Measurements from ENCODE around the gene SPC24.

SPC24 gene

GRCh38 chr19:11175920-11176319 lies 20.3 kb upstream of the SPC24 start:
- H3K27ac ChIP-seq (ENCODE audit: low read depth, low read length): no peak overlapping the region
- 90% methylated on average over 7 of the region's 7 CpGs for WGBS
- H3K4me3 ChIP-seq (ENCODE audit: low read length): no peak overlapping the region
- no peaks in the 10 kb centered on the region for H3K9me3 ChIP-seq (ENCODE audit: insufficient read depth, low read depth, low read length)
- no peaks in the 10 kb centered on the region for H3K4me1 ChIP-seq (ENCODE audit: insufficient read depth, low read length)
- peaks cover 53% of the 10 kb centered on the region for H3K36me3 ChIP-seq (ENCODE audit: insufficient read depth, low read length)
- H3K9ac ChIP-seq (ENCODE audit: low read depth, low read length): no peak overlapping the region
- no peaks in the 10 kb centered on the region for H3K27me3 ChIP-seq (ENCODE audit: insufficient read depth, low read length)

GRCh38 chr19:11174336-11174735 lies 18.8 kb upstream of the SPC24 start:
- H3K4me3 ChIP-seq (ENCODE audit: low read length): no peak overlapping the region
- H3K9ac ChIP-seq (ENCODE audit: low read depth, low read length): no peak overlapping the region
- no peaks in the 10 kb centered on the region for H3K27me3 ChIP-seq (ENCODE audit: insufficient read depth, low read length)
- H3K36me3 ChIP-seq (ENCODE audit: insufficient read depth, low read length): peaks cover 66% of the 10 kb centered on the region
- H3K27ac ChIP-seq (ENCODE audit: low read depth, low read length): no peak overlapping the region
- H3K4me1 ChIP-seq (ENCODE audit: insufficient read depth, low read length): no peaks in the 10 kb centered on the region
- whole genome bisulfite sequencing: 96% methylated on average over 27 of the region's 27 CpGs
- no peaks in the 10 kb centered on the region for H3K9me3 ChIP-seq (ENCODE audit: insufficient read depth, low read depth, low read length)

- 89% methylated on average over 8 of the region's 8 CpGs for WGBS
- Histone ChIP-seq H3K4me3 (ENCODE audit: low read length) (no peak overlapping the region), H3K27ac (ENCODE audit: low read depth, low read length) (no peak overlapping the region), H3K9ac (ENCODE audit: low read depth, low read length) (no peak overlapping the region), H3K9me3 (ENCODE audit: insufficient read depth, low read depth, low read length) (no peaks in the 10 kb centered on the region), H3K4me1 (ENCODE audit: insufficient read depth, low read length) (no peaks in the 10 kb centered on the region), H3K36me3 (ENCODE audit: insufficient read depth, low read length) (peaks cover 69% of the 10 kb centered on the region), H3K27me3 (ENCODE audit: insufficient read depth, low read length) (no peaks in the 10 kb centered on the region)
Measured at GRCh38 chr19:11173516-11174155, 18.1 kb upstream of the SPC24 start.

- Histone ChIP-seq H3K4me3 (ENCODE audit: low read length) (no peak overlapping the region), H3K27ac (ENCODE audit: low read depth, low read length) (no peak overlapping the region), H3K4me1 (ENCODE audit: insufficient read depth, low read length) (no peaks in the 10 kb centered on the region), H3K27me3 (ENCODE audit: insufficient read depth, low read length) (no peaks in the 10 kb centered on the region), H3K9me3 (ENCODE audit: insufficient read depth, low read depth, low read length) (no peaks in the 10 kb centered on the region), H3K9ac (ENCODE audit: low read depth, low read length) (no peak overlapping the region), H3K36me3 (ENCODE audit: insufficient read depth, low read length) (peaks cover 74% of the 10 kb centered on the region)
- WGBS: 92% methylated on average over 6 of the region's 6 CpGs
Measured at GRCh38 chr19:11172576-11172975, 17.0 kb upstream of the SPC24 start.

- Histone ChIP-seq H3K36me3 (ENCODE audit: insufficient read depth, low read length) (peaks cover 74% of the 10 kb centered on the region), H3K9me3 (ENCODE audit: insufficient read depth, low read depth, low read length) (no peaks in the 10 kb centered on the region), H3K9ac (ENCODE audit: low read depth, low read length) (no peak overlapping the region), H3K4me3 (ENCODE audit: low read length) (no peak overlapping the region), H3K4me1 (ENCODE audit: insufficient read depth, low read length) (no peaks in the 10 kb centered on the region), H3K27ac (ENCODE audit: low read depth, low read length) (no peak overlapping the region), H3K27me3 (ENCODE audit: insufficient read depth, low read length) (no peaks in the 10 kb centered on the region)
- WGBS: 94% methylated on average over 5 of the region's 5 CpGs
Measured at GRCh38 chr19:11171144-11171543, 15.6 kb upstream of the SPC24 start.

- WGBS: 96% methylated on average over 31 of the region's 31 CpGs
- H3K9me3 ChIP-seq (ENCODE audit: insufficient read depth, low read depth, low read length): no peaks in the 10 kb centered on the region
- H3K27me3 ChIP-seq (ENCODE audit: insufficient read depth, low read length): no peaks in the 10 kb centered on the region
- no peak overlapping the region for H3K4me3 ChIP-seq (ENCODE audit: low read length)
- H3K36me3 ChIP-seq (ENCODE audit: insufficient read depth, low read length): peaks cover 74% of the 10 kb centered on the region
- H3K27ac ChIP-seq (ENCODE audit: low read depth, low read length): no peak overlapping the region
- no peaks in the 10 kb centered on the region for H3K4me1 ChIP-seq (ENCODE audit: insufficient read depth, low read length)
- H3K9ac ChIP-seq (ENCODE audit: low read depth, low read length): no peak overlapping the region
Measured at GRCh38 chr19:11169896-11170678, 14.5 kb upstream of the SPC24 start.

GRCh38 chr19:11168568-11168967 lies 13.0 kb upstream of the SPC24 start:
- Histone ChIP-seq H3K36me3 (ENCODE audit: insufficient read depth, low read length) (peaks cover 60% of the 10 kb centered on the region), H3K4me1 (ENCODE audit: insufficient read depth, low read length) (no peaks in the 10 kb centered on the region), H3K27me3 (ENCODE audit: insufficient read depth, low read length) (no peaks in the 10 kb centered on the region), H3K9ac (ENCODE audit: low read depth, low read length) (no peak overlapping the region), H3K27ac (ENCODE audit: low read depth, low read length) (no peak overlapping the region), H3K4me3 (ENCODE audit: low read length) (no peak overlapping the region), H3K9me3 (ENCODE audit: insufficient read depth, low read depth, low read length) (no peaks in the 10 kb centered on the region)
- 88% methylated on average over 7 of the region's 7 CpGs for WGBS

GRCh38 chr19:11166281-11167142 lies 10.9 kb upstream of the SPC24 start:
- no peaks in the 10 kb centered on the region for H3K4me1 ChIP-seq (ENCODE audit: insufficient read depth, low read length)
- H3K27ac ChIP-seq (ENCODE audit: low read depth, low read length): no peak overlapping the region
- WGBS: 90% methylated on average over 26 of the region's 26 CpGs
- no peaks in the 10 kb centered on the region for H3K27me3 ChIP-seq (ENCODE audit: insufficient read depth, low read length)
- peaks cover 46% of the 10 kb centered on the region for H3K36me3 ChIP-seq (ENCODE audit: insufficient read depth, low read length)
- no peaks in the 10 kb centered on the region for H3K9me3 ChIP-seq (ENCODE audit: insufficient read depth, low read depth, low read length)
- no peak overlapping the region for H3K9ac ChIP-seq (ENCODE audit: low read depth, low read length)
- no peak overlapping the region for H3K4me3 ChIP-seq (ENCODE audit: low read length)

GRCh38 chr19:11165486-11166030 lies 10.0 kb upstream of the SPC24 start:
- no peak overlapping the region for H3K9ac ChIP-seq (ENCODE audit: low read depth, low read length)
- H3K9me3 ChIP-seq (ENCODE audit: insufficient read depth, low read depth, low read length): no peaks in the 10 kb centered on the region
- no peak overlapping the region for H3K27ac ChIP-seq (ENCODE audit: low read depth, low read length)
- WGBS: 96% methylated on average over 11 of the region's 13 CpGs
- no peaks in the 10 kb centered on the region for H3K27me3 ChIP-seq (ENCODE audit: insufficient read depth, low read length)
- H3K4me3 ChIP-seq (ENCODE audit: low read length): no peak overlapping the region
- peaks cover 38% of the 10 kb centered on the region for H3K36me3 ChIP-seq (ENCODE audit: insufficient read depth, low read length)
- H3K4me1 ChIP-seq (ENCODE audit: insufficient read depth, low read length): no peaks in the 10 kb centered on the region

GRCh38 chr19:11164879-11165406 lies 9.4 kb upstream of the SPC24 start:
- no peaks in the 10 kb centered on the region for H3K9me3 ChIP-seq (ENCODE audit: insufficient read depth, low read depth, low read length)
- WGBS: 91% methylated on average over 17 of the region's 17 CpGs
- no peak overlapping the region for H3K27ac ChIP-seq (ENCODE audit: low read depth, low read length)

More at GRCh38 chr19:11164879-11165406, 9.4 kb upstream of the SPC24 start:
- H3K4me1 ChIP-seq (ENCODE audit: insufficient read depth, low read length): no peaks in the 10 kb centered on the region
- H3K4me3 ChIP-seq (ENCODE audit: low read length): no peak overlapping the region
- peaks cover 32% of the 10 kb centered on the region for H3K36me3 ChIP-seq (ENCODE audit: insufficient read depth, low read length)
- H3K27me3 ChIP-seq (ENCODE audit: insufficient read depth, low read length): no peaks in the 10 kb centered on the region
- H3K9ac ChIP-seq (ENCODE audit: low read depth, low read length): no peak overlapping the region

Data from HUES64 (cell line).